HG03558 (cell line): ENCODE measurements around the gene KRTAP13-1.

Source experiments
- ATAC-seq: cut with Tn5 transposase; IDR thresholded peaks from one replicate; pipeline ENCODE4 v1.9.1; 2021; ENCODE audit warnings: moderate number of reproducible peaks; ENCODE audit not compliant: unreplicated experiment; ENCODE audit errors: extremely low read depth

The KRTAP13-1 gene, protein sequence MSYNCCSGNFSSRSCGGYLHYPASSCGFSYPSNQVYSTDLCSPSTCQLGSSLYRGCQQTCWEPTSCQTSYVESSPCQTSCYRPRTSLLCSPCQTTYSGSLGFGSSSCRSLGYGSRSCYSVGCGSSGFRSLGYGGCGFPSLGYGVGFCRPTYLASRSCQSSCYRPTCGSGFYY

DNA sequence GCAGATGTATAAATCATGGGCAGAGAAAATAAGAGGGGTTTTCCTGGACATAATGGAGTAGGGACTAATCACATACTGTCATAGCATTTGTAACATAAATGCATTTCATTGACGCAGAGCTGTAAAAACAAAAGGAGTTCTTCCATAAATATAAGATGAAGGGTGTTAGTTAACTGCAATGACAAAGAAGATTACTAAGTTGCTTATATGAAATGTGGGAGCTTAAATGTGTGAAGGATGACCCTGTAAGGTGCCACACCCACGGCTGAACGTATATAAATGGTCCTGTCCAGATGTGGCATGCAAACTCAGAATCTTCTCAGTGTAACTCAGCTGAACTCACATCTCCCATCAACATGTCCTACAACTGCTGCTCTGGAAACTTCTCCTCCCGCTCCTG is at the start of gene KRTAP13-1:
TSS of gene KRTAP13-1 (plus strand) at position 301 of the 400 bp plus-strand sequence. CDS start at position 357, 56 bp downstream.
- no peak for ATAC-seq

DNA sequence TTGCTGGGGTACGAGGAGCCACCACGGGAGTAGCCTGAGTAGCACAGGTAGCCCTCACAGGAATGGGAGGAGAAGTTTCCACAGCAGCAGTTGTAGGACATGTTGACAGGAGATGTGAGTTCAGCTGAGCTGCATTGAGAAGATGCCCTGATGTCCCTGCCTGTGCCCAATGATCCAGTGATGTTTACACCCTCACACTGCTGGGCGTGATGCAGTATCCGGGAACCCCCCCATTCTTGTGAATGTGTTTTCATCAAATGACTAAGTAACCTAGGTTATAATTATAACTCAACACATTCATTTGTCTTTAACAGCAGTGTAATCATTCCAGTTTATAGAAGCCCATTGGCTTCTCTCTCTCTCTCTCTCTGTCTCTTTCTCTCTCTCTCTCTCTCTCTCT is 47.3 kb upstream of the KRTAP13-1 start, which contains the start of gene KRTAP23-1:
TSS of gene KRTAP23-1 (minus strand) at position 101 of the 400 bp plus-strand sequence. CDS start at position 101, 0 bp downstream.
- no peak for ATAC-seq

DNA sequence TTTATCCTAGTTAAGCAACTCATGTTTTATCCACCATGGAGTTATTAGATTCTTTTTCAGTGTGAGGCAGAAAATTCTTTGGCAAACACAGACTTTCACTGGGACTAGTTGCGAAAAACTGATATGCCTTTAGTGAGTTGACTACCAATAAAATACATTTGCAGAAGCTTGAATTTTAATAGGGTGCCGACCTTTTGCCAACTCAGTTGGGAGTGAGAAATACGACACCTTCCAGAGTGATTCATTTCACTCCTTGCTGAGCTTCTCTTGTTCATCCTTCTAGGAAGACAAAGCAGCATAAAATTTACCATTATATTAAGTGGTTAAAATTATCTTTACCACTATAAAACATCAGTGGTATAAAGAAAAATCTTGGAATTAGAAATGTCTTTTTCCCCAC is 46.3 kb upstream of the KRTAP13-1 start:
- no peak for ATAC-seq

DNA sequence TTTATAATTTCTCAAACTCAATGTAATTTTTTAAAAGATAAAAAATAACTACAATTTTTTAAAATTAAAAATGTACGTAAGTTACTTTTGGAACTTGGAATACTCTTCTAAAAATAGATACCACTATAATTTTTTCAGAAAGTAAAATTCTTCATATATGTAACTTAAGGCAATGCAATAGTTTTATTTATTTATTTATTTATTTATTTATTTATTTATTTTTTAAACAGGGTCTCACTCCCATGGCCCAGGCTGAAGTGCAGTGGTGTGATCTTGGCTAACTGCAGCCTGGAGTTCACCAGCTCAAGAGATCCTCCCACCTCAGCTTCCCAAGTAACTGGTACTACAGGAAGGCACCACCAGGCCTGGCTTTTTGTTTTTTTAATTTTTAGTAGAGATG is 44.3 kb upstream of the KRTAP13-1 start:
- ATAC-seq, result no peak

DNA sequence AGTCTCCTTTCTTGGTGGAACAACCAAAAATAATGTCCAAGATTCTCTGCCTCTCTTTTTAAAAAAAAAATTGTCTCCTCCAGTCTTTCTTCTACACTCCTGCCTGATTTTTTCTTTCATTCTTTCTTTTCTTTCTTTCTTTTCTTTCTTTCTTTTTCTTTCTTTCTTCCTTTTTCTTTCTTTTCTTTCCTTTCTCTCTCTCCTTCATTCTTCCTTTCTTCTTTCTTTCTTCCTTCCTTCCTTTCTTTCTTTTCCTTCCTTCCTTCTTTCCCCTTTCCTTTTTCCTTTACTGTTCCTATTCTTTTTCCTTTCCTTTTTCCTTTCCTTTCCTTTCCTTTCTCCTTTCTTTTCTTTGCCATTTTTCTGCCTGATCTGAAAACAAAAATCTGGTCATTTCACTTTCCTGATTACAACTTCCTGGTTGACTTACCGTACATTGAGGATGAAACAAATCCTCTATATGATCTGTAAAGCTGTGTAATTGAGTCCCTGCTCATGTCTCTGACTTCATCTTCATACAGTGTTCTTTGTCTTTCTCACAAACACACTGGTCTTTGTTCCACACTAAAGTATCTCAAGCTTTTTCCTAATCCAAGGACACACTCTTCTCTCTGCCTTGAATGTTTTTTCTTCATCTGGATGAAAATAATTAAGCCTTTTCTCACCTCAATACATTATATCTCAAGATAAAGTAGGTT is 41.4 kb upstream of the KRTAP13-1 start:
- no peak for ATAC-seq

DNA sequence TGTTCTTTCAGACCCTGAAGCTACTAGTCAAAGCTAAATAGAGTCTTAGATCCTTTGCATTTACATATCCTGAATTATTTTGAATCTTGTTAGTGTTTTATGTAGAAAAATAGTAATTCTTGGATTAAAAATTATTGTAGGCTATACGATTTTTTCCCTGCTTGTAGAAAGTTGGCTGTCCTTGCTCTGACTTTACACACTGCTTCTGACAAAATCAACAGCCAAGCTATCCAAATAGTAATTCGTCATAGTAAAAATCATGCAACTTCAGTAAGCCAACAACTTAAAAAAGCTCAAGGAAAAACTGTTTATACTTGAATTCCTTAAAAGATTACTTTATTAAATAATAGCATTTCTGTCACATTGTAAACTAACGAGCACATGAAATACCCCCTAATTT is 39.9 kb upstream of the KRTAP13-1 start:
- ATAC-seq, result no peak

DNA sequence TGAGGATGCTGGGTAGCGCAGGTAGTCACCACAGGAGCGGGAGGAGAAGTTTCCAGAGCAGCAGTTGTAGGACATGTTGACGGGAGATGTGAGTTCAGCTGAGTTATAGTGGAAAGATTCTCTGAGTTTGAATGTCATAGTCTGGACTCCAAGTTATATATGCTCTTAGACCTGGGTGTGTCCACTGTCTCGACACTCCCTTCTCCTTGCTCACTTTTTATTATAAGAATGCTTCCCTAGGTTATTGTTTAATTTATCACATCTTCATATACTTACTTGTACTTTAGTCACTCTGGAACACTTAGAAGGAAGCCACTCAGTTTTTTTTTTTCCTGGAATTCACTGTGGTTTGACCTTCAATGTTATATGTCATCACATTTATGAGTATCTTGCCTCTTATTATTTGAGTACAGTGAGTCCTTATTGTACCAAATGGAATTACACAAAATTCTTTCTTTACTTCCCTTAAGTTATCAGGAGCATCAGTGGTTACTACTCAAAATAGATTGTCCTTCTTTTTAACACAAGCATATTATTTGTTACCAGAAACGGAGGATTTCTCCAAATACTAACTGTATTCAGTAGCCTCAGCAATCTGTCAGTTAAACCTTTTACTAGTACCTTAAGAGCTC is 23.6 kb upstream of the KRTAP13-1 start, which contains the start of gene KRTAP13-2:
TSS of gene KRTAP13-2 (minus strand) at position 133 of the 632 bp plus-strand sequence. CDS start at position 75, 58 bp downstream.
- ATAC-seq, result no peak

DNA sequence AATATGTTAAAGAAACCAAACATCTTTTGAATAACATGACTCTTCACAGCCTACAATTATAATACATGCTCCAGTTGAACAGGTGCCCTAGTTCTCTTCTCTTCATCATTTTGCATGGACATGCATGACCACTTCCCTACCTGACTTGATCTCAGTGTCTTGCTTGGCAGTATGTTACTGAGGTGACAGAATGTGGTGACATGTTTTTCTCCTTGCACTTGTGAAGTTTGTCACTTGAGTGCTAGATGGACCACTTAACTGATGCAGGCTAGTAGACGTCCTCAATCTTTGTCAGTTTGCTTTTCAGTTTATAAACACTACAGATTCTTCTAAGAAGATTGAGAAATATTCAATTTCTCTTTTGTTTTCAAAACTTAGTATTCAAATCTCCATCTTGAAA is 13.6 kb upstream of the KRTAP13-1 start:
- ATAC-seq, result no peak

DNA sequence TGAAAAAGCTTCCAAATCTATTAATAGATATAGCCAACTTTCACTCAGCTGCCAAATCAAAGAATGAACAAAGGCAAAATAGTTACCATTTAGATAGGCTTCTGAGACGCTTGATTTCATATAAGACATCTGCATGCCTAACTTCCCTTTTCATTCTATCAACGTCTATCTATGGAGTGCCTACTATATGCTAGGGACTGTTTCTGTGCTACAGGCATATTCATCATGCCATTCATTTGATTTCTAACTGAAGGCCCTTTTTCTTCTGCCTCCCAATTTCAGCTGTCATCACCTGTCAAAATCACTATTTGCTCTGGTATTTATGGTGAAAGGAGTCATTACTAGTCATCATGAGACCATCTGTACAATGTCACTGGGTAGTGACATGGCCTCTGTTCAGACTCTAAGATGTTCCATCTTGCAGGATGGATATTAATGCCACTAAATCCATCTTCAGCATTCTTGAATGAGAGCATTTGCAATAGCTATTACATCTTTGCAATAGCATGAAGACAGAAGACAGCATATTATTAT is 4.3 kb upstream of the KRTAP13-1 start:
- no peak for ATAC-seq

DNA sequence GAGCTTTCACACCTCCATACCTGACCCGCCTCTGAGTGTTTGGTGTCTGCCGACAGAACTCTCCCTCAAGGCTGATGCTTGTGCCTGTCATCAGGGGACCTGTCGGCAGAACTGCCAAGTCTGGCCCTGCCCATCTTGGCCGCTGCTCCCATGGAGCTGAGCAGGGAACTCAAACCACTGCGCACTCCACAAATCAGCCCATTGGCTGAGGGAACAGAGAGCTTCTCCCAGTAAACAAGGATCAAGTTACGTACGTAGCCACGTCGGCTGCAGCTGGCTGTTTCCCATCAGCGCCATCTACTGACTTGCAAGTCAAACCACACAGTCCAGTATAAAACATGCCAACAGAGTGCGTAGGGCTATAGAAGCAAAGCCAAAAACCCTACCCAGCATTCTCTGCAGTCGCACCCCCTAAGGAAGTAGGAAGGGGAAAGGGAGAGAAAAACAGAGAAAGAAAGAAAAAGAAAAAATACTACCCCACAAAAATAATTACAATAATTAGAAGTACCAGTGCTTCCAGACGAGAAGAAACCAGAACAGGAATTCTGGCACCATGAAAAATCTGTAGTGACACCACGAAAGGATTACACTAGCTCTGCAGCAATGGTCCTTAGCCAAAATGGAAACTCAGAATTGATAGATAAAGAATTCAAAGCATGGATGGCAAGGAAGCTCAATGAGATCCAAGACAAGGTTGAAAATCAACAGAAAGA is 13.1 kb downstream of the KRTAP13-1 start:
- ATAC-seq, result no peak

DNA sequence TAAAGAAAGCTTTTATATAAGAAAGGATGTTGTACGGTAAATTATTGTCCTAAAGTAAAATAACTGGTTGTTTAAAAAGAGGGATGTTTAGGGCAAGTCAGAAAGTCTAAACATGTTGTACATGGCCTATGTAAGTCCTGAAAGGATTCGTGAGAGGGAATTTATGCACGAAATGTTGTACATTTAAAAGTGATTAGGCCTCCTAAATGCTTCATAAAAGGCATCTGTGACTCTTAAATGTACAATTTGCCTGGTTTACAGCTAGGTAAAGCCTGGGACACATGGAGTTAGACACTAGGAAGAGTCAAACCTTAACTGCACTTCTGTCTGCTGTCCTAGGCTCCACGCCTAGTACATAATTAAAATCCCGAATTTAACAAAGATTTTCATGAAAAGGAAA is 20.2 kb downstream of the KRTAP13-1 start:
- ATAC-seq, result no peak

DNA sequence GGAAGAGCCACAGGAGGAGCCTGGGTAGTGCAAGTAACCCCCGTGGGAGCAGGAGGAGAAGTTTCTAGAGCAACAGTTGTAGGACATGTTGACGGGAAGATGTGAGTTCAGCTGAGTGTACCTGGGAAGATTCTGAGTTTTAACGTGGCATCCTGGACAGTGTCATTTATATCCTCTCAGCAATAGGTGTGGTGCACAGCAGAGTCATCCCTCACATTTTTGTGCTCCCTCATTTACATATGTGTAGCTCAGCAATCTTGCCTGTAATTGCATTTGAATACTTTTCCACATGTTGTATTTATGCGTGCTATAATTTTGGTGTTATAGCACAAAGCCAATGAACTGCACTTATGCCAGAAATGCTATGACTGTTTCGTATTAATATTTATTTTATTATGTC is 30.0 kb downstream of the KRTAP13-1 start, which contains the start of gene KRTAP13-3:
TSS of gene KRTAP13-3 (minus strand) at position 101 of the 400 bp plus-strand sequence. CDS start at position 87, 14 bp downstream.
- ATAC-seq, result no peak

DNA sequence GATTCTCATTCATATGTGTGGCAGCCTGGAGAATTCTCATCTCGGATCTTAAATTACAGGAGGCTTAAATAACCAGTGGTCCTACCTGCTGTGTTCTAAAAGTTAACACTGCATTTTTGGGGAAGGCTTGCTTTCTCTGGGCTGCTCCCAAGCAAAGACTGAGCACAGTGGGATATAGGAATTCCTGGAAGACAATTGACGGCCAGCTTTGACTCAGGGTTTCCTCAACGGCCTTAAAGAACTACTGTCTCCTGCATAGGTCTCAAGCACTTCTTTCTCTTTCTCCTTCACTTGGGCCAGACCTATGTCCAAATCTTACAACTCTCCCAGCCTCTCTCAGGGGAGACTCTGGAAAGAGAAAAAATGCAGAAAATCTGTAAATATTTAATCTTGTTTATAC is 30.9 kb downstream of the KRTAP13-1 start:
- no peak for ATAC-seq

DNA sequence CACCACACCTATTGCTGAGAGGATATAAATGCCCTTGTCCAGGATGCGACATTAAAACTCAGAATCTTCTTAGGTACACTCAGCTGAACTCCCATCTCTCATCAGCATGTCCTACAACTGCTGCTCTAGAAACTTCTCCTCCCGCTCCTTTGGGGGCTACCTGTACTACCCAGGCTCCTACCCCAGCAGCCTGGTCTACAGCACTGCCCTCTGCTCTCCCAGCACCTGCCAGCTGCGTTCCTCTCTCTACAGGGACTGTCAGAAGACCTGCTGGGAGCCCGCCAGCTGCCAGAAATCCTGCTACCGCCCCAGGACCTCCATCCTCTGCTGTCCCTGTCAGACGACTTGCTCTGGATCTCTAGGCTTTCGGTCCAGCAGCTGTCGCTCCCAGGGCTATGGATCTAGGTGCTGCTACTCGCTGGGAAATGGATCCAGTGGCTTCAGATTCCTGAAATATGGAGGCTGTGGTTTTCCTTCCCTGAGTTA is 34.4 kb downstream of the KRTAP13-1 start, which contains the start of gene KRTAP13-4:
TSS of gene KRTAP13-4 (plus strand) at position 51 of the 486 bp plus-strand sequence. CDS start at position 107, 56 bp downstream.
- no peak for ATAC-seq

DNA sequence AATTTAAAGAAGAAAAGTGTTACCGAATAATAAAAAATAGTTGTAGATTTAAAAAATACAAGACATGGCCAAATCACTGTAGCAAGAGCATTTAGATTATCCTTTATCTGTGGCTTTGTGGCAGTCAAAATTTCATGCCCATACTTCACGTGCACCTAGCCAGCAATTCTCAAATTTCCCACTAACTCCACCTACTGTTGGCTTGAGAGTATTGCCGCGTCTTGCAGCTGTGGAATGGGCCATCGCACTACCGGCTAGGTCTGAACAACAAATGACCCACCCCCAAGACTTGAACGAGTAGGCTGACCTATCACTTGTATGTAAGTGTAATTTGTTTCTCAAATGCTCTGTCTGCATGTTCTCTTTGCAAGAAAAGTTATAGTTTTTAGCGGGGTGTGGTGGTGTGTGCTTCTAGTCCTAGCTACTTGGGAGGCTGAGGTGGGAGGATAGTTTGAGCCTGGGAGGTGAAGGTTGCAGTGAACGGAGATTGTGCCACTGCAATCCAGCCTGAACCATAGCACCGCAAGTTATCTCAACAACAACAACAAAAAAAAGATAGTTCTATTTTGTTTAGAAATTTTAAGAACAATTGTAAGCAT is 38.3 kb downstream of the KRTAP13-1 start:
- no peak for ATAC-seq

DNA sequence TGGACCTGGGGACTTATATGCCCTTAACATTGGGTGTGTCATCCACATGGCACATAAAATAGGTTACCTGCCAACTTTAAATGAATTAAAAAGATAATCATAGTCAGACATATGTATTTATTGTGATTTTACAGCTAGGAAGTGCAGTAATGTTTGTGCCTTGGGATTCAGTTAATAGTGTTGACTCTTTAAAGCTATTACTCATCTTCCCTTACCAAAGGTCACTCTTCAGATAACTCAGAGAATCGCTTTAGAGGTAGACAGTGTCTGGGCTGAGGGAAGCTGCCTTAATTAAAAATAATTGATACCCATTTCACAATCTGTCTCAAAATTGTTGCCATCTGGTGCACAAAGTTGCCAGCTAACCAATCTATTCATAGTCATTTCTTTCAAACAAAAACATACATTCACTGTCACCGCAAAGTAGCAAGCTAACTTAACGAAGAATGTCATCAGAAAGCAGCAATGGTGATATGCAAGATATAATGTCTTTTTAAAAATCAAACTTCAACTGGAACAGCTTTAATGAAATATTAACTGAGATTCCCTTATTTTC is 41.3 kb downstream of the KRTAP13-1 start:
- ATAC-seq, result no peak

DNA sequence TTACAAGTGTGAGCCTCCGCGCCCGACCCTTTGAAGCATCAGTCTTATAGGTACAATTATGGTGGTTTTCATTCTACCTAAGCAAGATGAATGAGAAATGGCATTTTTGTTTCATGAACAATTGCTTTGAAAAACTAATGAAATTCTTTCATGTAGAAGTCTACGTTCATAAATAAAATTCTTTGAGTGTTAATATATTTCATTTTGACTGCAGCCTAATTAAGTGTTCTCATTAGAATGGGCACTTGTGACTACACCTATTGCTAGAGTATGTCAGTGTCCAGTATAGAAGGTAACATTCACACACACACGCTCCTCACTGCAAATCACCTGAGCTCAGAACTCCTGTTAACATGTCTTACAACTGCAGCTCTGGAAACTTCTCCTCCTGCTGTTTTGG is 44.1 kb downstream of the KRTAP13-1 start, which contains the start of gene KRTAP15-1:
TSS of gene KRTAP15-1 (plus strand) at position 301 of the 400 bp plus-strand sequence. CDS start at position 354, 53 bp downstream.
- ATAC-seq, result no peak

DNA sequence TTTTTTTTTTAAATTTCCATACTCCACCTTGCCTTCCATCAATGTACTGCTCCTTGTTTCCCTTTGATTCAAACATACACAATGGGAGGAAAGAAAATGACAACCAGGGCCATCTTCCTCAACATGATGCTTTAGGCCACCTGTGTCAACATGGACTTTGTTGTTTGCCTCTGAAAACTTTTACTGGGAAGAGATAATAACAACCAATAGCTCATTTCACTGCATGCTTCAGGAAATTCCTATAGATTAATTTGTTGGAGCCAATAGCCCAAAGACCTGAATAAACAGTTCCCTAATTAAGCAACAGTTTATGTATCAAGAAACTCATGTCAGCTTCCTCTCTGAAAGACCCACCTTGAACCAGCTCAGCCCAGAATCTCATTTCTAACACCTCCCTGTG is 47.4 kb downstream of the KRTAP13-1 start:
- no peak for ATAC-seq

DNA sequence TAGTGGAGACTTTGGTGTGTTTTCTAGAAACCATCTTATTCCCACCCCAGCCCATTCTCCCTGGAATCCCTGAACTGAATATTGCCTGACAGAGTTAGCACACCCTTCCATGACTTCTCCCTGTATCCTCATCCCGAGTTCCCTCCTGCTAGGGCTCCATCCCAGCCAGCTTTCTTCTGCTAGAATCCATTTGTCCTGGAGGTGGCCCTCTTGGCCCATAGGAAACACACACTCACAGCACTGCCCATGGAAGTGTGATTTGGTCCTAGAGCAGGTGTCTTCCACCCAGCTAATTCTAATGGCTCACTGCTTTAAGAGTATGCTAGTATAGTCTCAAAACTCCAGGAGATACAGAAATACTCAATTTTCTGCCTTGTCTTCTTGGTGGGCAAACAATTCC is 48.4 kb downstream of the KRTAP13-1 start:
- ATAC-seq, result no peak
